PC-9 (cell line): ENCODE measurements around the gene UBE2D1. TPM values are rescaled to one million over a fixed set of nuclear protein-coding genes. Genes with fewer than 3 reads are reported as not detected.

Experiments used
- BruUV-seq: library from RNA; stranded (reverse); fragments of 400-500 nt; replicated peaks from 2 replicates; lab custom pipeline; 2021; lab: Mats Ljungman, UMichigan
- CTCF ChIA-PET: fragments of 300-600 bp; sonication (Branson Sonifier 250); formaldehyde crosslinking; loops from one replicate; lab custom pipeline; 2022; ENCODE audit warnings: antibody characterized with exemption; lab: Charles Lee
- POLR2A ChIA-PET: fragments of 300-600 bp; sonication (Branson Sonifier 250); formaldehyde crosslinking; loops from one replicate; lab custom pipeline; 2022; ENCODE audit warnings: antibody characterized with exemption; ENCODE audit not compliant: unreplicated experiment; lab: Charles Lee
- DNase-seq, 2 experiments: peaks; one replicate each; pipeline versions ENCODE4 v3.0.0 to v3.0.0-alpha.2; 2015 to 2022; ENCODE audit warnings: mixed read lengths in 1 of 2
- H2AFZ ChIP-seq: fragments of 200-600 bp; sonication (generic); 2 replicates; pipeline ENCODE4 v1.8.1; 2017; ENCODE audit warnings: antibody characterized with exemption
- H3F3A ChIP-seq: fragments of 200-600 bp; sonication (generic); 2 replicates; pipeline ENCODE4 v1.8.1; 2017; ENCODE audit warnings: antibody characterized with exemption, mild to moderate bottlenecking, low read depth; ENCODE audit not compliant: insufficient read depth
- H3K27ac ChIP-seq: fragments of 200-600 bp; sonication (generic); 2 replicates; pipeline ENCODE4 v1.6.1; 2016; ENCODE audit warnings: mixed run types
- H3K27me3 ChIP-seq: fragments of 200-600 bp; sonication (generic); 2 replicates; pipeline ENCODE4 v1.6.1; 2016; ENCODE audit warnings: low read depth, mixed run types; ENCODE audit not compliant: insufficient read depth
- H3K36me3 ChIP-seq: fragments of 200-600 bp; sonication (generic); 2 replicates; pipeline ENCODE4 v1.6.1; 2016; ENCODE audit warnings: low read depth, mixed run types
- H3K4me1 ChIP-seq: fragments of 200-600 bp; sonication (generic); replicated peaks from 2 replicates; pipeline ENCODE4 v1.6.1; 2016; ENCODE audit warnings: mixed run types; ENCODE audit not compliant: insufficient read depth
- H3K4me2 ChIP-seq: fragments of 200-600 bp; sonication (generic); 2 replicates; pipeline ENCODE4 v1.6.1; 2017; ENCODE audit warnings: mixed run types
- H3K4me3 ChIP-seq: fragments of 200-600 bp; sonication (generic); 2 replicates; pipeline ENCODE4 v1.6.1; 2016; ENCODE audit warnings: mixed run types
- H3K79me2 ChIP-seq: fragments of 200-600 bp; sonication (generic); 2 replicates; pipeline ENCODE4 v1.6.1; 2017; ENCODE audit warnings: low read depth, mixed run types
- H3K9me2 ChIP-seq: fragments of 200-600 bp; sonication (generic); 2 replicates; pipeline ENCODE4 v1.8.1; 2017; ENCODE audit warnings: mild to moderate bottlenecking; ENCODE audit not compliant: insufficient read depth
- H3K9me3 ChIP-seq: fragments of 200-600 bp; sonication (generic); 2 replicates; pipeline ENCODE4 v1.8.1; 2016; ENCODE audit warnings: low read depth; ENCODE audit not compliant: insufficient read depth
- H4K20me1 ChIP-seq: fragments of 200-600 bp; sonication (generic); 2 replicates; pipeline ENCODE4 v1.8.1; 2017; ENCODE audit not compliant: insufficient read depth
- CTCF ChIP-seq: fragments of 200-600 bp; sonication (generic); conservative IDR thresholded peaks from 2 replicates; pipeline ENCODE4 v1.6.1; 2017; ENCODE audit warnings: mixed run types, antibody characterized with exemption, mild to moderate bottlenecking, moderate library complexity
- EZH2 ChIP-seq: fragments of 200-600 bp; sonication (generic); IDR thresholded peaks from 2 replicates; pipeline ENCODE4 v1.8.0; 2017; ENCODE audit warnings: antibody characterized with exemption, low read depth
- intact Hi-C: fragments of 100-400 bp; cut with micrococcal nuclease; formaldehyde crosslinking; loops from one replicate; pipeline ENCODE4 v1.10.0; 2022; ENCODE audit not compliant: unreplicated experiment
- total RNA-seq: library from RNA; stranded (reverse); gene quantifications from 2 replicates; pipeline ENCODE4 v1.2.3, GENCODE V29; 2021

Gene UBE2D1
- total RNA-seq, 1 experiment from 2014 or later, result 24.0 TPM

GRCh38 chr10:58348571-58349033 lies 13.8 kb downstream of the UBE2D1 start:
- no peaks in the 10 kb centered on the region for H3K9me3 ChIP-seq
- no peak overlapping the region for H3K4me2 ChIP-seq
- H3K9me2 ChIP-seq, result no peaks in the 10 kb centered on the region
- CTCF ChIA-PET, result no interaction called here
- no peak overlapping the region for H3K4me3 ChIP-seq
- TF ChIP-seq CTCF (no peak), EZH2 (no peak)
- H3K4me1 ChIP-seq, result peaks cover 27% of the 10 kb centered on the region
- no peaks in the 10 kb centered on the region for H3K27me3 ChIP-seq
- peak overlapping the region; percentile 26; the same call in 1 of the 2 replicates for H3K27ac ChIP-seq
- H3F3A ChIP-seq, result no peaks in the 10 kb centered on the region
- no TSS peak for BruUV-seq
- H4K20me1 ChIP-seq, result peaks cover 33% of the 10 kb centered on the region
- 0 out of 2 replicates have a peak, but pooled peaks cover 6% of the 10 kb centered on the region for H3K36me3 ChIP-seq
- intact Hi-C loops, result no loop called here
- peaks cover 97% of the 10 kb centered on the region for H3K79me2 ChIP-seq
- POLR2A ChIA-PET, result no interaction called here
- no peak overlapping the region for H2AFZ ChIP-seq
- no peak for DNase-seq

- intact Hi-C loops, result no loop called here
- Histone ChIP-seq H2AFZ (no peak overlapping the region), H3K9me3 (no peaks in the 10 kb centered on the region), H3K27me3 (no peaks in the 10 kb centered on the region), H3K27ac (0 out of 2 replicates have a peak overlapping the region, but pooled peaks have one; percentile 12), H3K4me1 (peaks cover 27% of the 10 kb centered on the region), H3K4me2 (no peak overlapping the region), H4K20me1 (peaks cover 27% of the 10 kb centered on the region), H3K4me3 (no peak overlapping the region), H3K36me3 (0 out of 2 replicates have a peak, but pooled peaks cover 6% of the 10 kb centered on the region), H3F3A (no peaks in the 10 kb centered on the region), H3K9me2 (no peaks in the 10 kb centered on the region), H3K79me2 (peaks cover 93% of the 10 kb centered on the region)
- BruUV-seq, result no TSS peak
- TF ChIP-seq CTCF (no peak), EZH2 (no peak)
- CTCF ChIA-PET, result no interaction called here
- no peak for DNase-seq
- POLR2A ChIA-PET, result no interaction called here
Measured at GRCh38 chr10:58350023-58350422, 15.2 kb downstream of the UBE2D1 start.

- Histone ChIP-seq H3K79me2 (peaks cover 92% of the 10 kb centered on the region), H3K4me2 (no peak overlapping the region), H3K36me3 (0 out of 2 replicates have a peak, but pooled peaks cover 6% of the 10 kb centered on the region), H3K27me3 (no peaks in the 10 kb centered on the region), H3F3A (no peaks in the 10 kb centered on the region), H3K27ac (0 out of 2 replicates have a peak overlapping the region, but pooled peaks have one; percentile 12), H3K9me3 (no peaks in the 10 kb centered on the region), H4K20me1 (peaks cover 27% of the 10 kb centered on the region), H3K9me2 (no peaks in the 10 kb centered on the region), H2AFZ (no peak overlapping the region), H3K4me1 (peaks cover 27% of the 10 kb centered on the region), H3K4me3 (no peak overlapping the region)
- ChIA-PET CTCF (interaction anchor here (0.5 kb wide), 1 partner anchor 702 kb away, joined by 3 read pairs; no protein-coding TSS in a partner anchor), POLR2A (no interaction called here)
- TF ChIP-seq EZH2 (no peak), CTCF (no peak)
- no TSS peak for BruUV-seq
- intact Hi-C loops, result no loop called here
- no peak for DNase-seq
Measured at GRCh38 chr10:58350619-58351323, 16.0 kb downstream of the UBE2D1 start.
